HEK293T (cell line): Measurements from ENCODE around the gene NOP53.
"Not testable (repeated sequence)": the region's sequence is repeated elsewhere in the genome, so short reads cannot be mapped to it uniquely, and the experiment has no call there.

Source experiments
- CTCF ChIA-PET: fragments of 350-600 bp; formaldehyde crosslinking; extraction: SDS; loops from one replicate; lab custom pipeline; 2021; ENCODE audit warnings: antibody characterized with exemption, inconsistent platforms; lab: Yijun Ruan, JAX
- POLR2A ChIA-PET: fragments of 350-600 bp; formaldehyde crosslinking; extraction: SDS; loops from one replicate; lab custom pipeline; 2020; ENCODE audit warnings: antibody characterized with exemption, inconsistent platforms; lab: Yijun Ruan, JAX
- DNase-seq: peaks from one replicate; pipeline ENCODE4 v3.0.0; 2012; ENCODE audit warnings: mixed read lengths; ENCODE audit errors: extremely low spot score
- ARNT ChIP-seq: fragments of 450-650 bp; IDR thresholded peaks from 2 replicates; pipeline ENCODE4 v1.6.1; 2017; ENCODE audit warnings: mild to moderate bottlenecking
- BHLHE40 ChIP-seq: fragments of 450-650 bp; IDR thresholded peaks from 2 replicates; pipeline ENCODE4 v1.6.1; 2016; ENCODE audit warnings: mild to moderate bottlenecking, moderate library complexity, borderline replicate concordance
- CTBP1 ChIP-seq: fragments of 450-650 bp; IDR thresholded peaks from 2 replicates; pipeline ENCODE4 v1.6.1; 2016; ENCODE audit warnings: borderline replicate concordance
- ELF4 ChIP-seq: fragments of 450-650 bp; IDR thresholded peaks from 2 replicates; pipeline ENCODE4 v1.6.1; 2017; ENCODE audit warnings: antibody characterized with exemption
- FOXA1 ChIP-seq: fragments of 450-650 bp; IDR thresholded peaks from 2 replicates; pipeline ENCODE4 v1.6.1; 2016; ENCODE audit warnings: mild to moderate bottlenecking
- FOXK2 ChIP-seq: fragments of 450-650 bp; IDR thresholded peaks from 2 replicates; pipeline ENCODE4 v1.6.1; 2016; ENCODE audit warnings: mild to moderate bottlenecking
- FOXM1 ChIP-seq: fragments of 450-650 bp; IDR thresholded peaks from 2 replicates; pipeline ENCODE4 v1.6.1; 2017; ENCODE audit warnings: mild to moderate bottlenecking, borderline replicate concordance
- HDGF ChIP-seq: fragments of 450-650 bp; IDR thresholded peaks from 2 replicates; pipeline ENCODE4 v1.6.1; 2017; ENCODE audit warnings: antibody characterized with exemption, borderline replicate concordance
- L3MBTL2 ChIP-seq: fragments of 450-650 bp; conservative IDR thresholded peaks from 2 replicates; pipeline ENCODE4 v1.6.1; 2016; ENCODE audit warnings: mild to moderate bottlenecking
- LEF1 ChIP-seq: fragments of 450-650 bp; IDR thresholded peaks from 2 replicates; pipeline ENCODE4 v1.6.1; 2017; ENCODE audit warnings: mild to moderate bottlenecking, borderline replicate concordance
- NFRKB ChIP-seq: fragments of 450-650 bp; IDR thresholded peaks from 2 replicates; pipeline ENCODE4 v1.6.1; 2016; ENCODE audit warnings: mild to moderate bottlenecking, moderate library complexity
- SP1 ChIP-seq: fragments of 450-650 bp; IDR thresholded peaks from 2 replicates; pipeline ENCODE4 v1.6.1; 2017
- SUZ12 ChIP-seq: fragments of 450-650 bp; IDR thresholded peaks from 2 replicates; pipeline ENCODE4 v1.6.1; 2016; ENCODE audit warnings: mild to moderate bottlenecking
- TARDBP ChIP-seq: fragments of 450-650 bp; IDR thresholded peaks from 2 replicates; pipeline ENCODE4 v1.6.1; 2016
- ZNF384 ChIP-seq: fragments of 450-650 bp; IDR thresholded peaks from 2 replicates; pipeline ENCODE4 v1.6.1; 2016
- TF ChIP-seq, protein P1 (sequence below): fragments of 450-650 bp; IDR thresholded peaks from 2 replicates; pipeline ENCODE4 v1.6.1; 2016

NOP53 gene

GRCh38 chr19:47760632-47760999 is 15.3 kb downstream of the NOP53 start:
- CTCF ChIA-PET, result interaction anchor here (0.7 kb wide), 1 partner anchor 425 kb away, joined by 4 read pairs; no protein-coding TSS in a partner anchor
- no peak for DNase-seq
- POLR2A ChIA-PET, result no interaction called here
- TF ChIP-seq CTBP1 (no peak), ARNT (no peak), FOXK2 (no peak), SUZ12 (no peak), NFRKB (no peak), SP1 (no peak), ZNF384 (no peak)

- TF ChIP-seq NFRKB (no peak), LEF1 (no peak), ELF4 (no peak), BHLHE40 (no peak), ZNF384 (no peak), L3MBTL2 (no peak), ARNT (no peak), SUZ12 (no peak), TARDBP (no peak), FOXM1 (no peak), SP1 (no peak), FOXK2 (no peak), CTBP1 (no peak), FOXA1 (no peak), HDGF (no peak)
- TF ChIP-seq, protein P1, sequence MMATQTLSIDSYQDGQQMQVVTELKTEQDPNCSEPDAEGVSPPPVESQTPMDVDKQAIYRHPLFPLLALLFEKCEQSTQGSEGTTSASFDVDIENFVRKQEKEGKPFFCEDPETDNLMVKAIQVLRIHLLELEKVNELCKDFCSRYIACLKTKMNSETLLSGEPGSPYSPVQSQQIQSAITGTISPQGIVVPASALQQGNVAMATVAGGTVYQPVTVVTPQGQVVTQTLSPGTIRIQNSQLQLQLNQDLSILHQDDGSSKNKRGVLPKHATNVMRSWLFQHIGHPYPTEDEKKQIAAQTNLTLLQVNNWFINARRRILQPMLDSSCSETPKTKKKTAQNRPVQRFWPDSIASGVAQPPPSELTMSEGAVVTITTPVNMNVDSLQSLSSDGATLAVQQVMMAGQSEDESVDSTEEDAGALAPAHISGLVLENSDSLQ, result no peak
- DNase-seq, result no peak
- CTCF ChIA-PET, result no interaction called here
- POLR2A ChIA-PET, result no interaction called here
These were observed 16.2 kb downstream of the NOP53 start for GRCh38 chr19:47761566-47761965.

- DNase-seq, result no peak
- POLR2A ChIA-PET, result no interaction called here
- CTCF ChIA-PET, result no interaction called here
- TF ChIP-seq NFRKB (no peak), FOXA1 (no peak), ZNF384 (no peak), TARDBP (no peak), ARNT (no peak), SUZ12 (no peak), L3MBTL2 (no peak), CTBP1 (no peak), ELF4 (no peak), HDGF (no peak), FOXM1 (no peak), LEF1 (no peak), BHLHE40 (no peak)
These were observed 16.8 kb downstream of the NOP53 start for GRCh38 chr19:47762151-47762550.

GRCh38 chr19:47762615-47763308 is 17.4 kb downstream of the NOP53 start:
- no peak for TF ChIP-seq HDGF
- no peak for TF ChIP-seq SP1
- TF ChIP-seq FOXA1, result no peak
- no peak for TF ChIP-seq LEF1
- no peak for TF ChIP-seq ARNT
- no peak for TF ChIP-seq TARDBP
- TF ChIP-seq, protein P1, result no peak
- no peak for TF ChIP-seq FOXM1
- no peak for TF ChIP-seq CTBP1
- no peak for TF ChIP-seq L3MBTL2
- no peak for TF ChIP-seq SUZ12
- no peak for TF ChIP-seq BHLHE40
- TF ChIP-seq FOXK2, result no peak
- no peak for TF ChIP-seq ELF4
- TF ChIP-seq ZNF384, result no peak
- TF ChIP-seq NFRKB, result no peak
- no peak for DNase-seq
- CTCF ChIA-PET, result no interaction called here
- POLR2A ChIA-PET, result no interaction called here

DNA sequence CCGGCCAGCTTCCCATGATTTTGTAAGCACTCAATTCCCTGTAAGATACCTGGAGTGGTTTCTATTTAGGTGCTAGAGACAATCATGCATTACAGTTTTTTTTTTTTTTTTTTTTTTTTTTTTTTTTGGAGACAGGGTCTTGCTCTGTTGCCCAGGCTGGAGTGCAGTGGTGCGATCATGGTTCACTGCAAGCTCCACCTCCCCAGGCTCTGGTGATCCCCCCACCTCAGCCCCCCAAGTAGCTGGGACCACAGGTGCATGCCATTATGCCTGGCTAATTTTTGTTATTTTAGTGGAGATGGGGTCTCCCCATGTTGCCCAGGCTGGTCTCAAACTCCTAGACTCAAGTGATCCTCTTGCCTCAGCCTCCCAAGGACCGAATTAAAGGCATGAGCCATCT is 19.4 kb downstream of the NOP53 start:
- CTCF ChIA-PET, result interaction anchor here (0.6 to 1.6 kb wide), 4 partner anchors 24 to 336 kb away, joined by 3 to 15 read pairs (median 4); no protein-coding TSS in a partner anchor
- DNase-seq, POLR2A ChIA-PET: not testable (repeated sequence)

DNA sequence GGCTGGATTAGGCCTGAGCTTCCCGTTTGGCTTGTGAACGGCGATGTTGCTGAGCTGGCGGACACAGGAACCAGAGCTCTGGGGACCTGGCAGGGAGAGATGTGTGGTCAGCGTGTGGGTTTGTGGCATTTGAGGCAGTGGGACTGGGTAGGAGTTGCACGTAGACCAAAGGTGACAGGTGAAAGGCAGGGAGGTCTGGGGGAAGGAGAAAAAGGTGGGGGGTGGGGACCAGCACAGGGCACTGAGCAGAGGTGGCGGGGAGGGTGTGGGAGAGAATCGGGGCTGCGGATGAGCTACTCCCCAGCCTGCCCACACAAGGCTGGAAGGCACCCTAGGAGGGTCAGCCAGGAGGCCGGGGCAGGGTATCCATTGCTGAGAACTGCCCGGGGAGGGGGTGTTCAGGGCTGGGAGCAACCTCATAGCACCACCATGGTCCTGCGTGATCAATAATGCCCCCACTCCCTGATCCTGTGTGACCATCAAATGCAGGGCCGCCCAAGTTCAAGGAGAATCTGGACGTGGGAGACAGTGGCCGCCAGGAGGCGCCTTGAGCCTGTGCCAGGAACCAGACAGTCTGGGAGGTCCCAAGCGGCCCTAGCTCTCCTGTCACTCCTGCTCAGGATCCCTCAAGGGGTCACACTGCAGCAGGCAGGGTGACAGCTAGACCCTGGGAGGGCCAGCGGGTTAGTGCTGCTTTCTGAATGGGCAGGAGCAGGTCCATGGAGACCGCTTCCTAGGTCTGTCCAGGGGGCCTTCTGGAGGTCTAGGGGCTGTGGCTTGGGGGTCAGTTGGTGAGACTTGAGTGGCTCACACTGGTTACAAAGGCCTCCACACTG is 20.4 kb downstream of the NOP53 start:
- peak; percentile 74 for DNase-seq
- TF ChIP-seq BHLHE40 (no peak), LEF1 (no peak), FOXK2 (no peak), ARNT (no peak)
- TF ChIP-seq, protein P1, result peak; percentile 78
- ChIA-PET POLR2A (no interaction called here), CTCF (interaction anchor here (0.6 to 1.6 kb wide), 8 partner anchors 16 to 663 kb away, joined by 3 to 15 read pairs (median 4); partner anchors contain the start of gene EHD2)

DNA sequence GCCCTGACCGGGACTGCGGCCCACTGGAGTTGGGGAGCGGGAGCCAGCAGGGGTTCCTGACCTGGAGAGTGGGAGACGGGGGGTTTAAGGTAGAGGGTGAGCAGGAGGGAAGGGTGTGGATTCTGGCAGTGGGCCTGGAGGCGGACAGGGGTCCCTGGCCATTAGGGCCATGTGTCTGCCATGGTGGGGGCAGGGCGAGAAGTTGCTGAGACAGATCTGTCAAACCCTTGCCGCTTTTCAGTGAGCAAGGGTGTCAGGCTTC is 20.9 kb downstream of the NOP53 start:
- no peak for TF ChIP-seq SUZ12
- CTCF ChIA-PET, result interaction anchor here (1.6 kb wide), 1 partner anchor 22 kb away, joined by 15 read pairs; no protein-coding TSS in a partner anchor
- POLR2A ChIA-PET, result no interaction called here
- DNase-seq, result no peak
